ENCODE data around the gene CCL16. TPM values are rescaled to one million over a fixed set of nuclear protein-coding genes. Genes with fewer than 3 reads are reported as not detected.
"Not testable (repeated sequence)": the region's sequence is repeated elsewhere in the genome, so short reads cannot be mapped to it uniquely, and the experiment has no call there.

The CCL16 gene
- total and polyA plus RNA-seq, 4 donors: 0.20 to 0.30 (median 0.28) TPM; not detected in 1

GRCh38 chr17:35947156-35947585 lies 34.1 kb downstream of the CCL16 start:
- no peaks in the 10 kb centered on the region for H3K9me3 ChIP-seq (ENCODE audit: control insufficient read depth, insufficient read depth, low read length)
- H3K36me3 ChIP-seq (ENCODE audit: control insufficient read depth, insufficient read depth, low read length): no peaks in the 10 kb centered on the region
- no peaks in the 10 kb centered on the region for H3K27me3 ChIP-seq (ENCODE audit: control insufficient read depth, insufficient read depth, low read length)
- 5% methylated on average over 5 of the region's 12 CpGs for WGBS (ENCODE audit: insufficient coverage)
- no peaks in the 10 kb centered on the region for H3K4me1 ChIP-seq (ENCODE audit: control insufficient read depth, insufficient read depth, low read length)
- DNase-seq (ENCODE audit: low read depth in 4 of 6, low spot score in 6 of 6): peak in 2 of 6 donors; percentile 70 to 88
- no peak overlapping the region for H3K4me3 ChIP-seq (ENCODE audit: low read depth, low read length)
- H3K27ac ChIP-seq (ENCODE audit: low read depth, low read length): no peak overlapping the region

DNA sequence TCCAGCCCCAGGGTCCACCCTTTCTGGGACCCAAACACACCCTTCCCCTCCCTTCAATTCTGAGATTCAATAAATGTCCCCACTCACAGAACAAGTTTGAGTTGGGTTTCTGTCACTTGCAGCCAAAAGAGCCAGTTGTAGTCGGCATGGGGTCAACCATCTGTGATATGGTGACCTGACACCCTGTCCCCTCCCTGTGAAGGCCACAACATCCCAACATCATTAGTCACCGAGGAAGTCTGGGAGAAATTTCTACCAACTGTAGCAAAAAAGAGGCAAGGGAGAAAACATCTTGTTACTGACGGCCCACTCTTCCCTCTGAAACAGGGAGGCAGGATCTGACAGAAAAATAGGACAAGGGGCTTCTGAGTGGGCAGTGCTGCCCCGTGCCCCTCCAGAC lies 37.1 kb downstream of the CCL16 start:
- Histone ChIP-seq H3K9me3 (ENCODE audit: control insufficient read depth, insufficient read depth, low read length) (no peaks in the 10 kb centered on the region), H3K36me3 (ENCODE audit: control insufficient read depth, insufficient read depth, low read length) (no peaks in the 10 kb centered on the region), H3K4me1 (ENCODE audit: control insufficient read depth, insufficient read depth, low read length) (no peaks in the 10 kb centered on the region), H3K27me3 (ENCODE audit: control insufficient read depth, insufficient read depth, low read length) (no peaks in the 10 kb centered on the region), H3K27ac (ENCODE audit: low read depth, low read length) (no peak overlapping the region), H3K4me3 (ENCODE audit: low read depth, low read length) (no peak overlapping the region)
- DNase-seq (ENCODE audit: low read depth in 4 of 6, low spot score in 6 of 6): no peak
- WGBS (ENCODE audit: insufficient coverage): 92% methylated on average over 2 of the region's 4 CpGs

- 92% methylated on average over 2 of the region's 2 CpGs for WGBS (ENCODE audit: insufficient coverage)
- no peaks in the 10 kb centered on the region for H3K27me3 ChIP-seq (ENCODE audit: control insufficient read depth, insufficient read depth, low read length)
- H3K36me3 ChIP-seq (ENCODE audit: control insufficient read depth, insufficient read depth, low read length): no peaks in the 10 kb centered on the region
- no peak for DNase-seq (ENCODE audit: low read depth in 4 of 6, low spot score in 6 of 6)
- H3K9me3 ChIP-seq (ENCODE audit: control insufficient read depth, insufficient read depth, low read length): no peaks in the 10 kb centered on the region
- no peak within 1 kb of the TSS for H3K4me3 ChIP-seq (ENCODE audit: low read depth, low read length)
- no peaks in the 10 kb centered on the region for H3K4me1 ChIP-seq (ENCODE audit: control insufficient read depth, insufficient read depth, low read length)
- no peak within 1 kb of the TSS for H3K27ac ChIP-seq (ENCODE audit: low read depth, low read length)
These were observed 37.8 kb downstream of the CCL16 start, which contains the start of gene LYZL6 for GRCh38 chr17:35943537-35943936. LYZL6 (minus strand) TSS chr17:35943713; CDS start chr17:35939356, 4,357 bp downstream.

DNA sequence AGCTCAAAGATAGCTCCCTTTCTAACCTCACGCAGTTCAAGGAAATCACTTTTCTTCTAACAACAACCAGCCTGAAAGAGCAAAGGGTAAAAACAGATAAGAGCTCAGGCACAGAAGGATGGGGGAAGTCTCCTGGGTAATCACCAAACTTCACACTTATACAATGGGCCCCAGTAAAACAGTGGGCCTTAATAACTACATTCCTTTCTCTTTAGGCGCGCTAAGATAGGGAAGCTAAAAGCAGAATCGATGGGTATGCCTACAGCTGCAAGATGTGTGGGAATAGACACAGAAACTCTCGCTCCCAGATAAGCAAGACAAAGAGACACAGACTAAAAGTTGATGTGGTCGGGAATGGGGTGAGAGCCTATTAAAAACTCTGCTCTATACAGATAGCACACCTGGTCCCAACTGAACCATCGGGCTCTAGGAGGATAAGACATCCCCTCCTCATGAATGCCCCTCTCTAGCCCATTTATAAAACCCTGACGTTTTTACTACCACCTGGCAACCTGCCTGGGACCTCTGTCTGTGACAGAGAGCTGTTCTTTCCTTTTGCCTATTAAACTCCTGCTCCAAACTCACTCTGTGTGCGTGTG lies 38.6 kb downstream of the CCL16 start:
- no peak overlapping the region for H3K27ac ChIP-seq (ENCODE audit: low read depth, low read length)
- H3K27me3 ChIP-seq (ENCODE audit: control insufficient read depth, insufficient read depth, low read length): no peaks in the 10 kb centered on the region
- H3K9me3 ChIP-seq (ENCODE audit: control insufficient read depth, insufficient read depth, low read length): no peaks in the 10 kb centered on the region
- no peaks in the 10 kb centered on the region for H3K4me1 ChIP-seq (ENCODE audit: control insufficient read depth, insufficient read depth, low read length)
- H3K36me3 ChIP-seq (ENCODE audit: control insufficient read depth, insufficient read depth, low read length): no peaks in the 10 kb centered on the region
- 40% methylated on average over 5 of the region's 9 CpGs for WGBS (ENCODE audit: insufficient coverage)
- peak in 2 of 6 donors; percentile 8 to 52 for DNase-seq (ENCODE audit: low read depth in 4 of 6, low spot score in 6 of 6)
- no peak overlapping the region for H3K4me3 ChIP-seq (ENCODE audit: low read depth, low read length)

GRCh38 chr17:35938492-35938891 lies 42.8 kb downstream of the CCL16 start:
- not testable (repeated sequence) for H3K4me1 ChIP-seq (ENCODE audit: control insufficient read depth, insufficient read depth, low read length); H3K4me3 ChIP-seq (ENCODE audit: low read depth, low read length); H3K27me3 ChIP-seq (ENCODE audit: control insufficient read depth, insufficient read depth, low read length); DNase-seq (ENCODE audit: low read depth in 4 of 6, low spot score in 6 of 6); H3K9me3 ChIP-seq (ENCODE audit: control insufficient read depth, insufficient read depth, low read length); H3K36me3 ChIP-seq (ENCODE audit: control insufficient read depth, insufficient read depth, low read length); H3K27ac ChIP-seq (ENCODE audit: low read depth, low read length)
- no CpG with 5 or more reads among the region's 3 CpGs for WGBS (ENCODE audit: insufficient coverage)

GRCh38 chr17:35936063-35936462 lies 45.2 kb downstream of the CCL16 start:
- no peak for DNase-seq (ENCODE audit: low read depth in 4 of 6, low spot score in 6 of 6)
- Histone ChIP-seq H3K9me3 (ENCODE audit: control insufficient read depth, insufficient read depth, low read length) (no peaks in the 10 kb centered on the region), H3K27ac (ENCODE audit: low read depth, low read length) (no peak overlapping the region), H3K27me3 (ENCODE audit: control insufficient read depth, insufficient read depth, low read length) (no peaks in the 10 kb centered on the region), H3K4me3 (ENCODE audit: low read depth, low read length) (no peak overlapping the region), H3K4me1 (ENCODE audit: control insufficient read depth, insufficient read depth, low read length) (peaks cover 4% of the 10 kb centered on the region), H3K36me3 (ENCODE audit: control insufficient read depth, insufficient read depth, low read length) (no peaks in the 10 kb centered on the region)
- 100% methylated on average over 3 of the region's 5 CpGs for WGBS (ENCODE audit: insufficient coverage)

DNA sequence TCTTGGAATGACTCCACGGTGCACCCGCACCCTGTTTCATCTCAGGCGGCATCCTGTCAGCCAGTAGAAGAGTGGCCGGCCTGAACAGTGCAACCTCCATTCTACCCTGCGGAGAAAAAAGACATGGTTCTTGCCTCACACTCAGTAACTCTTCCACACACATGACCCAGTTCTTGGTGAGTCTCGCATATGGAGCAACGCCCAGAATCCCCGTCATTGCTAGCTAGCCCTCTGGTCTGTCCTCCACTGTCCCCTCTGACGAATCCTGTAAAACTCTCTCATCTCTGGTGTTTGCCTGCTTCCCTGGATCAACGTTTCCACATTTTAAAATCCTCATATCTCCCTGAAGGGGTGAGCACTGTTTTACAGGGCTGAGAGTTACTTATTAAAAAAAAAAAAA lies 46.5 kb downstream of the CCL16 start:
- no peaks in the 10 kb centered on the region for H3K9me3 ChIP-seq (ENCODE audit: control insufficient read depth, insufficient read depth, low read length)

GRCh38 chr17:35932586-35932985 lies 48.7 kb downstream of the CCL16 start:
- Histone ChIP-seq H3K27me3 (ENCODE audit: control insufficient read depth, insufficient read depth, low read length) (no peaks in the 10 kb centered on the region), H3K4me1 (ENCODE audit: control insufficient read depth, insufficient read depth, low read length) (peaks cover 19% of the 10 kb centered on the region), H3K4me3 (ENCODE audit: low read depth, low read length) (no peak overlapping the region), H3K27ac (ENCODE audit: low read depth, low read length) (peak overlapping the region; percentile 25), H3K9me3 (ENCODE audit: control insufficient read depth, insufficient read depth, low read length) (no peaks in the 10 kb centered on the region), H3K36me3 (ENCODE audit: control insufficient read depth, insufficient read depth, low read length) (no peaks in the 10 kb centered on the region)
- DNase-seq (ENCODE audit: low read depth in 4 of 6, low spot score in 6 of 6): no peak

More for the DNA sequence above, 46.5 kb downstream of the CCL16 start:
- Histone ChIP-seq H3K36me3 (ENCODE audit: control insufficient read depth, insufficient read depth, low read length) (no peaks in the 10 kb centered on the region), H3K27me3 (ENCODE audit: control insufficient read depth, insufficient read depth, low read length) (no peaks in the 10 kb centered on the region), H3K4me3 (ENCODE audit: low read depth, low read length) (no peak overlapping the region), H3K4me1 (ENCODE audit: control insufficient read depth, insufficient read depth, low read length) (peaks cover 15% of the 10 kb centered on the region), H3K27ac (ENCODE audit: low read depth, low read length) (no peak overlapping the region)
- whole genome bisulfite sequencing (ENCODE audit: insufficient coverage): 86% methylated on average over 8 of the region's 10 CpGs
- DNase-seq (ENCODE audit: low read depth in 4 of 6, low spot score in 6 of 6): no peak

- H3K4me1 ChIP-seq (ENCODE audit: control insufficient read depth, insufficient read depth, low read length): peaks cover 19% of the 10 kb centered on the region
- WGBS (ENCODE audit: insufficient coverage): 49% methylated on average over 3 of the region's 6 CpGs
- H3K27ac ChIP-seq (ENCODE audit: low read depth, low read length): peak overlapping the region; percentile 25
- H3K4me3 ChIP-seq (ENCODE audit: low read depth, low read length): no peak overlapping the region
- peak in 2 of 6 donors; percentile 28 to 66 for DNase-seq (ENCODE audit: low read depth in 4 of 6, low spot score in 6 of 6)
- no peaks in the 10 kb centered on the region for H3K9me3 ChIP-seq (ENCODE audit: control insufficient read depth, insufficient read depth, low read length)
- H3K36me3 ChIP-seq (ENCODE audit: control insufficient read depth, insufficient read depth, low read length): no peaks in the 10 kb centered on the region
- no peaks in the 10 kb centered on the region for H3K27me3 ChIP-seq (ENCODE audit: control insufficient read depth, insufficient read depth, low read length)
These were observed 49.4 kb downstream of the CCL16 start for GRCh38 chr17:35931794-35932425.
